Right lung (tissue), 5 donors: ENCODE results near the gene MB21D2. TPM values are rescaled to one million over a fixed set of nuclear protein-coding genes. Genes with fewer than 3 reads are reported as not detected.

ENCODE experiments used
- DNase-seq, 2 donors: peaks; one replicate each; pipeline ENCODE4 v3.0.0-alpha.2; 2013
- polyA plus RNA-seq, 5 donors: library from polyadenylated mRNA; unstranded; fragments of 120-200 nt; gene quantifications; one replicate each; pipeline versions ENCODE4 v1.2.1 to v1.2.3, GENCODE V29; 2013; ENCODE audit warnings: inconsistent platforms in 1 of 5, low replicate concordance in 1 of 5; ENCODE audit not compliant: insufficient read length in 5 of 5, insufficient read depth in 1 of 5

MB21D2 gene
- polyA plus RNA-seq, 5 donors: 5.2 to 6.7 (median 6.6) TPM

DNA sequence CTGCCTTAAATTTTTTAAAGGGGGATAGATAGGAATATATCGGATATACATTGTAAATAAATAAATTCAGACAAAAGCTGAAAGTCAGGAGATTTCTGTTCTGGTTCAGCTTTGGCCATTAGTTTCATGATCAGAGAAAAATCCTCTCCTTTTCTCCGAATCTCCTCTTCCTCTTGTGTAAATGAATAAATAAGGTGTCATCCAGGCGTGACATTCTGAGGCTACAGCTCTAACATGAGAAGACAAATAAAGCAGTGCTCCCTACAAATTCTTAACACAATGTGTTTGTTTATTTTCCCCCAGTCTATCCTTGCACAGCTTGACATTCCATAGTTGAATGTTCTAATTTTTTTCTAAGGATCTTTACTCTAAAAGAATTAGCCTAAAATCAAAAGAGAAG, 9.4 kb upstream of the MB21D2 start:
- DNase-seq: no peak

GRCh38 chr3:192923731-192924130, 6.1 kb upstream of the MB21D2 start:
- no peak for DNase-seq

- DNase-seq: no peak
Measured at GRCh38 chr3:192921793-192922192, 4.1 kb upstream of the MB21D2 start.

- no peak for DNase-seq
Measured at GRCh38 chr3:192920411-192920810, 2.8 kb upstream of the MB21D2 start.

DNA sequence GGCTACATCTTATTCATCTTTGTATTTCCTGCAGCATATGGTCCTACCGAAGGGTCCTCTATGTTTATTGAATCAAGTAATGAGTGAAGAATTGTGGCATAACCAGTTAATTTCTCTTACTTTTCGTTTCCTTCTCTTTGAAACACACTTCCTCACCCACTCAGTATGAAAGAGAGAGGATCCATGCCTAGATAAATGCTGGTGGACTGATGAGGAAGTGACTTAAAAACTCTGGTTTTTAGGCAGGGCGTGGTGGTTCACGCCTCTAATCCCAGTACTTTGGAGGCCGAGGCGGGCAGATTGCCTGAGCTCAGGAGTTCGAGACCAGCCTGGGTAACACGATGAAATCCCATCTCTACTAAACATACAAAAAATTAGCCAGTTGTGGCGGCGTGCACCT, 2.2 kb upstream of the MB21D2 start:
- DNase-seq: no peak

- no peak for DNase-seq
Measured at GRCh38 chr3:192918275-192918588, 576 bp upstream of the MB21D2 start.

DNA sequence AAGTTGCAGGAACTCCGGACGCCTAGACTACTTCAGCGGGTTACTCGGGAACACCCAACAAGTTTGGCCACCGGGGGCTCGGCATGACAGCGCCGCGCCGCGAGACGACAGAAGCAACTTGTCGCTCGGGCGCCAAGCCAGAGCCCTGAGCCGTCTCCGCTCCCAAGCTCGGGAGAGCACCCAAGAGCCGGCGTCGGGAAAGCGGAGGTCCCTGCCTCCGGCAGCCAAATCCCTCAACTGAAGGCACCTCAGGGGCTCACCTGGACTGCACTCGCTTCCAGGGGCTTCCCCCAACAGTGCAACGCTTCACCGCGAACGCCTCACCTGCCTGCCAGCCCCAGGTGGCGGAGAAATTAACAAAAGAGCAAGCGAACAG, 640 bp downstream of the MB21D2 start:
- peak; percentile 70 to 74 for DNase-seq

- peak in 1 of 2 donors; percentile 12 for DNase-seq
Measured at GRCh38 chr3:192916371-192917027, 1.2 kb downstream of the MB21D2 start.

GRCh38 chr3:192915722-192916121, 1.9 kb downstream of the MB21D2 start:
- DNase-seq: no peak

- no peak for DNase-seq
Measured at GRCh38 chr3:192915304-192915703, 2.4 kb downstream of the MB21D2 start.

GRCh38 chr3:192914848-192915247, 2.8 kb downstream of the MB21D2 start:
- no peak for DNase-seq

- DNase-seq: no peak
Measured at GRCh38 chr3:192913540-192913939, 4.1 kb downstream of the MB21D2 start.

GRCh38 chr3:192911293-192911692, 6.4 kb downstream of the MB21D2 start:
- no peak for DNase-seq

- DNase-seq: no peak
Measured at GRCh38 chr3:192907784-192908183, 9.9 kb downstream of the MB21D2 start.

GRCh38 chr3:192906940-192907339, 10.7 kb downstream of the MB21D2 start:
- DNase-seq: no peak

DNA sequence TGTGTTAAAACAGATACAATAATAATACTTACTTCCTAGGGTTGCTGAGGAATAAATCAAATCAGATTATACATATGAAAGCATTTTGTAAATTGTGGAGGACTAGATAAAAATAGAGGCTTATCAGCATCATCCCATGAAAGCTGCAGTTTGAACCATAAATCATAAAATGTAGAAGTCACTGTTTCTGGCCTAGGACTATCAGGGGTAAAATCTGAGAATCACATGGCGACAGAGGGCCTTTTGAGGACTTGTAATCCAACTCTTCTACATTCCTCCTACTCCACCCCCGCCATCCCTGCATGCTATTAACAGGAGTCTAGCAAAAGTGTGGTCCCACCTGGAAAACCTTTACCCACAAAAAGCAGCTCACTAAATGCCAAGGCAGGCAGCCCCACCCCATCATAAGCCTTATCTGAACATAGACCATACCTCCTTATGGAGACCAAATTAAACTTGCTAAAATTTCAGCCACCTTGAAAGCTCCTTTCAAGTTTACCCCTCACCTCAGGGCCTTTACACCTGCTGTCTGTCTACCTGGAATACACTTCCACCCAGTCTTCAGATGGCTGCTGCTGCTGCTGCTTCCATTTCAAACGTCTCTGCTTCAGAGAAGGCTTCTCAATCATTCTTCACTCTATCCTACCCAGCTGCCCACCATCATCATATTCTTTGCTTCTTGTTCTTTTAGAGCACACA, 11.5 kb downstream of the MB21D2 start:
- no peak for DNase-seq

GRCh38 chr3:192904632-192905289, 12.9 kb downstream of the MB21D2 start:
- DNase-seq: no peak

DNA sequence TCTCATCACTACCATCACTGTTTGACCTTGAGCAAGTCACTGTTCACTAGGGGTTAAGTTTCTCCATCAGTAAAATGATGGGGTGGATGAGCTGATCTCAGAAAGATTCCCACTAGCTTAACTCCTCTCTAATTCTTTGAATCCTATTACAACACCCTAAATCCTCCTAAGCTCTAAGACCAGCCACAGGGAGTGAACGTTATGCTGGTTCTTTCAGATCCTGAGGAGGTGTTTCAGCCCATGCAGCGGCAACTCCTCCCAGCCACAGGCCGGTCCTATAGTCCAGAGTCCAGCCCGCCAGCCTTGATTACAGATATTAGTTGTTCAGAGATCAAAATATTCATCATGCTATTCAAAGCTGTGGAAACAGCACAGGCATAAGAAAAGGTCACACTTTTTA, 15.1 kb downstream of the MB21D2 start:
- DNase-seq: no peak

- no peak for DNase-seq
Measured at GRCh38 chr3:192901435-192901834, 16.2 kb downstream of the MB21D2 start.

DNA sequence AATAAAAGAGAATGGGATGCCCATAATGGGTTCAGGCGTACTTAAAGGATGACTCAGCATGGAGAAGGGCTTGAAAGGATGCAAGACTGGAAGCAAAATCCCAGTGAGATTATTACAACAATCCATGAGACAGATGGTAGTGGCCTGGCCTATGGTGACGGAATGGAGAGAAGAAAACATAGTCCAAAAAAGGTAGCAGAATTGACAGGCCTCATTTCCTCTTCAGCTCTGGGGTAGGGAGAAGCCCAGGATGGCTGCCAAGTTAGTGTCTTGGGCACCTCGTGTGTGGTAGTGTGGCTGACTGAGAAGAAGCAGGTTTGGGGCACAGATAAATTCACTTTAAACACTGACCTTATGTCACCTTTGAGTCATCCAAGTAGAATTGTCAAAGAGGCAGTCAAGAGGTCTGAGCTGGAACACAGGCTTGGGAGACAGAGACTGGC, 18.1 kb downstream of the MB21D2 start:
- no peak for DNase-seq

DNA sequence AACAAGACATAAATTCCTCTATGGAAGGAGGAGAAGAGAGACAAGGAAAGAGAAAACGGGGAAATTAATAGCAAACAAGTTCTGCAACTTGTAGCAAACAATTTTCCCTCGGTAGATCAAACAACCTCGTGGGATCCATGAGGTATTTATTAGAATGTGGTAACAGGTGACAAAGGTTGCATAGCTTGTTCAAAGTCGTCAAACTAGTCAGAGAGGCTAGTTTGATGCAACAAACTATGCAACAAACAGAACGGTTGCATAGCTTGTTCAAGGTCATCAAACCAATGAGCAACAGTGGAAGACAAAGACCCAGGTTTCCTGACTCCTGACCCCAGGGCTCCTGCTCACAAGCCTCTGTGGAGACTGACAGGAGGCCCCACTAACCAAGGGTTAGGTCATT, 20.7 kb downstream of the MB21D2 start:
- DNase-seq: no peak

DNA sequence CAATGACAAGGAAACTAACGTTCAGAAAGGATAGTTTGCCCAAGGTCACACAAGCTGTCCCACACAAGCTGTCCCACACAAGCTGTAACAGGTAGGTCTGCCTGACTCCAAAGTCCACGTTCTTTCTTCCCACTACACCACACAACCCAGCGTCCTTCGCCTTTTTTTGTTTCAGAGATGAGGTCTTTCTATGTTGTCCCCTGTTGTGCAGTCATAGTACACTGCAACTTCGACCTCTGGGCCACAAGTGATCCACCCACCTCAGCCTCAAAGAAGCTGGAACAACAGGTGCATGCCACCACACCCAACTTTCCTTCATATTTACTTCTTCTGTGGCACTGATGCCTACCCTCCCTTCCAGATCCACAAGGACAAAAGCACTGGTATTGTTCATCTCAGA, 21.4 kb downstream of the MB21D2 start:
- no peak for DNase-seq

GRCh38 chr3:192894676-192895075, 23.0 kb downstream of the MB21D2 start:
- no peak for DNase-seq
